Stimulated activated effector memory CD8-positive, alpha-beta T cell treated with anti-CD3 and anti-CD28 coated beads, Interleukin-12 subunit alpha, Interleukin-12 subunit beta, amount 100 ng/mL, for 72 hours (primary cell): ENCODE results near the gene HSPA1A.
A peak's percentile ranks its signal among the peaks of the same experiment; 100 is the strongest.
"Not testable (repeated sequence)": the region's sequence is repeated elsewhere in the genome, so short reads cannot be mapped to it uniquely, and the experiment has no call there.

Experiments
- ATAC-seq: fragments of 150-1000 bp; cut with Tn5 transposase; 2 replicates; pipeline ENCODE4 v1.10.0; 2021
- DNase-seq, 2 donors: peaks; one replicate each; pipeline ENCODE4 v3.0.0; 2021 to 2022; ENCODE audit warnings: low spot score in 2 of 2
- H3K27ac Mint-ChIP-seq: one replicate; pipeline ENCODE4 v1.8.0; 2022; ENCODE audit warnings: mild to moderate bottlenecking, mixed read lengths
- H3K36me3 Mint-ChIP-seq: one replicate; pipeline ENCODE4 v1.8.0; 2022; ENCODE audit warnings: mild to moderate bottlenecking, mixed read lengths
- H3K4me1 Mint-ChIP-seq: one replicate; pipeline ENCODE4 v1.8.0; 2022; ENCODE audit warnings: mixed read lengths
- H3K4me3 Mint-ChIP-seq: one replicate; pipeline ENCODE4 v1.8.0; 2022; ENCODE audit warnings: mild to moderate bottlenecking, mixed read lengths
- H3K9me3 Mint-ChIP-seq: one replicate; pipeline ENCODE4 v1.8.0; 2022; ENCODE audit warnings: mixed read lengths

HSPA1A gene

GRCh38 chr6:31857774-31858173 lies 42.4 kb downstream of the HSPA1A start:
- not testable (repeated sequence) for H3K9me3 Mint-ChIP-seq, DNase-seq, ATAC-seq, H3K27ac Mint-ChIP-seq, H3K4me3 Mint-ChIP-seq
- Mint-ChIP-seq H3K36me3 (peaks cover 53% of the 10 kb centered on the region), H3K4me1 (peaks cover 20% of the 10 kb centered on the region)

- Mint-ChIP-seq H3K4me1 (peaks cover 20% of the 10 kb centered on the region), H3K27ac (no peak overlapping the region), H3K36me3 (peaks cover 59% of the 10 kb centered on the region), H3K9me3 (no peaks in the 10 kb centered on the region), H3K4me3 (no peak overlapping the region)
- DNase-seq = no peak
- no peak for ATAC-seq
Measured at GRCh38 chr6:31858707-31859106, 43.4 kb downstream of the HSPA1A start.

GRCh38 chr6:31859923-31860322 lies 44.6 kb downstream of the HSPA1A start:
- no peak for ATAC-seq
- H3K27ac Mint-ChIP-seq = no peak overlapping the region
- no peaks in the 10 kb centered on the region for H3K9me3 Mint-ChIP-seq
- H3K4me1 Mint-ChIP-seq = peaks cover 27% of the 10 kb centered on the region
- peaks cover 59% of the 10 kb centered on the region for H3K36me3 Mint-ChIP-seq
- no peak overlapping the region for H3K4me3 Mint-ChIP-seq
- no peak for DNase-seq

GRCh38 chr6:31860349-31860748 lies 45.0 kb downstream of the HSPA1A start:
- no peaks in the 10 kb centered on the region for H3K9me3 Mint-ChIP-seq
- peaks cover 59% of the 10 kb centered on the region for H3K36me3 Mint-ChIP-seq
- no peak for DNase-seq
- no peak overlapping the region for H3K4me3 Mint-ChIP-seq
- no peak overlapping the region for H3K27ac Mint-ChIP-seq
- H3K4me1 Mint-ChIP-seq = peaks cover 27% of the 10 kb centered on the region
- ATAC-seq = no peak

GRCh38 chr6:31861150-31861549 lies 45.8 kb downstream of the HSPA1A start:
- H3K4me3 Mint-ChIP-seq = peak overlapping the region; percentile 98
- H3K9me3 Mint-ChIP-seq = no peaks in the 10 kb centered on the region
- peak overlapping the region; percentile 90 for H3K27ac Mint-ChIP-seq
- DNase-seq (no peak), ATAC-seq (no peak)
- H3K4me1 Mint-ChIP-seq = peaks cover 27% of the 10 kb centered on the region
- H3K36me3 Mint-ChIP-seq = peaks cover 59% of the 10 kb centered on the region

- H3K27ac Mint-ChIP-seq = peak overlapping the region; percentile 90
- H3K9me3 Mint-ChIP-seq = no peaks in the 10 kb centered on the region
- H3K4me1 Mint-ChIP-seq = peaks cover 27% of the 10 kb centered on the region
- no peak for ATAC-seq
- no peak for DNase-seq
- H3K36me3 Mint-ChIP-seq = peaks cover 54% of the 10 kb centered on the region
- peak overlapping the region; percentile 98 for H3K4me3 Mint-ChIP-seq
Measured at GRCh38 chr6:31861919-31862343, 46.6 kb downstream of the HSPA1A start.

- H3K27ac Mint-ChIP-seq = peak within 1 kb of the TSS; percentile 90
- DNase-seq = peak; percentile 89 to 98
- H3K9me3 Mint-ChIP-seq = no peaks in the 10 kb centered on the region
- peak within 1 kb of the TSS; percentile 98 for H3K4me3 Mint-ChIP-seq
- ATAC-seq = peak; percentile 97
- H3K36me3 Mint-ChIP-seq = peaks cover 48% of the 10 kb centered on the region
- H3K4me1 Mint-ChIP-seq = peaks cover 27% of the 10 kb centered on the region
Measured at GRCh38 chr6:31862344-31863235, 47.2 kb downstream of the HSPA1A start, which contains the start of gene NEU1. NEU1 (minus strand) TSS chr6:31862821; CDS start chr6:31862776, 45 bp downstream.

- DNase-seq = peak in 1 of 2 donors; percentile 59
- peaks cover 32% of the 10 kb centered on the region for H3K36me3 Mint-ChIP-seq
- not testable (repeated sequence) for ATAC-seq, H3K9me3 Mint-ChIP-seq
- peaks cover 27% of the 10 kb centered on the region for H3K4me1 Mint-ChIP-seq
- peak overlapping the region; percentile 98 for H3K4me3 Mint-ChIP-seq
- peak overlapping the region; percentile 90 for H3K27ac Mint-ChIP-seq
Measured at GRCh38 chr6:31864123-31864562, 48.8 kb downstream of the HSPA1A start.

- H3K9me3 Mint-ChIP-seq = no peaks in the 10 kb centered on the region
- H3K4me3 Mint-ChIP-seq = peak overlapping the region; percentile 98
- peaks cover 26% of the 10 kb centered on the region for H3K4me1 Mint-ChIP-seq
- no peak overlapping the region for H3K27ac Mint-ChIP-seq
- DNase-seq (no peak), ATAC-seq (no peak)
- peaks cover 25% of the 10 kb centered on the region for H3K36me3 Mint-ChIP-seq
Measured at GRCh38 chr6:31864818-31865204, 49.5 kb downstream of the HSPA1A start.

GRCh38 chr6:31865205-31866118 lies 50.1 kb downstream of the HSPA1A start:
- peaks cover 21% of the 10 kb centered on the region for H3K4me1 Mint-ChIP-seq
- peaks cover 20% of the 10 kb centered on the region for H3K36me3 Mint-ChIP-seq
- no peak overlapping the region for H3K4me3 Mint-ChIP-seq
- no peaks in the 10 kb centered on the region for H3K9me3 Mint-ChIP-seq
- ATAC-seq (no peak), DNase-seq (no peak)
- H3K27ac Mint-ChIP-seq = no peak overlapping the region
